CD4-positive, alpha-beta T cell (primary cell): Measurements from ENCODE around the gene CACHD1. TPM values are rescaled to one million over a fixed set of nuclear protein-coding genes. Genes with fewer than 3 reads are reported as not detected.

Experiments used
- ATAC-seq: fragments of 200-7000 bp; cut with Tn5 transposase; one replicate; pipeline ENCODE4 v1.10.0; 2022; ENCODE audit warnings: mild to moderate bottlenecking; ENCODE audit not compliant: poor library complexity
- CTCF ChIA-PET: fragments of 350-600 bp; sonication (Branson Sonifier 250); formaldehyde crosslinking; loops from one replicate; lab custom pipeline; 2021; ENCODE audit warnings: antibody characterized with exemption, inconsistent platforms; lab: Charles Lee
- POLR2A ChIA-PET: fragments of 350-600 bp; sonication (Branson Sonifier 250); formaldehyde crosslinking; loops from one replicate; lab custom pipeline; 2021; ENCODE audit warnings: antibody characterized with exemption, inconsistent platforms; lab: Charles Lee
- DNase-seq, 14 experiments: peaks; one replicate each; pipeline ENCODE4 v3.0.0-alpha.2; 2013 to 2020; ENCODE audit warnings: mixed read lengths in 2 of 14
- H3K27ac ChIP-seq, 2 donors: one replicate each; pipeline versions ENCODE4 v1.5.1 to v1.7.0; 2013; ENCODE audit warnings: low read length in 2 of 2, low read depth in 1 of 2, mild to moderate bottlenecking in 1 of 2
- H3K27me3 ChIP-seq, 2 experiments: 1 replicate in 1 of 2; 2 replicates in 1 of 2; pipeline versions ENCODE4 v1.6.1 to v1.7.0; 2013; ENCODE audit warnings: low read length in 2 of 2, control low read depth in 1 of 2, mild to moderate bottlenecking in 1 of 2, moderate library complexity in 1 of 2; ENCODE audit not compliant: insufficient read depth in 2 of 2, control insufficient read depth in 1 of 2
- H3K36me3 ChIP-seq: one replicate; pipeline ENCODE4 v1.6.1; 2013; ENCODE audit warnings: low read length, control low read depth; ENCODE audit not compliant: insufficient read depth
- H3K4me1 ChIP-seq: one replicate; pipeline ENCODE4 v1.6.1; 2013; ENCODE audit warnings: low read length, control low read depth; ENCODE audit not compliant: insufficient read depth
- H3K4me3 ChIP-seq: one replicate; pipeline ENCODE4 v1.5.1; 2013; ENCODE audit warnings: mild to moderate bottlenecking, low read length, moderate library complexity
- H3K9me3 ChIP-seq, 2 experiments: 1 replicate in 1 of 2; 2 replicates in 1 of 2; pipeline versions ENCODE4 v1.6.1 to v1.7.0; 2013; ENCODE audit warnings: low read length in 2 of 2, mild to moderate bottlenecking in 2 of 2, control low read depth in 1 of 2, moderate library complexity in 1 of 2; ENCODE audit not compliant: control insufficient read depth in 1 of 2, insufficient read depth in 1 of 2
- H3K27ac Mint-ChIP-seq: one replicate; pipeline ENCODE4 v1.8.0; 2020; ENCODE audit warnings: mixed read lengths
- H3K27me3 Mint-ChIP-seq: one replicate; pipeline ENCODE4 v1.8.0; 2021; ENCODE audit warnings: mixed read lengths
- H3K36me3 Mint-ChIP-seq: one replicate; pipeline ENCODE4 v1.8.0; 2021; ENCODE audit warnings: low read depth, mixed read lengths
- H3K4me1 Mint-ChIP-seq: one replicate; pipeline ENCODE4 v1.8.0; 2021; ENCODE audit warnings: low read depth, mixed read lengths
- H3K4me3 Mint-ChIP-seq: one replicate; pipeline ENCODE4 v1.8.0; 2020; ENCODE audit warnings: mild to moderate bottlenecking, mixed read lengths
- H3K9me3 Mint-ChIP-seq: one replicate; pipeline ENCODE4 v1.8.0; 2020; ENCODE audit warnings: mixed read lengths
- intact Hi-C, 2 experiments: fragments of 100-400 bp; cut with DNase I in 1 of 2; cut with micrococcal nuclease in 1 of 2; formaldehyde crosslinking; loops; one replicate each; pipeline versions ENCODE4 v1.15.1 to v1.9.0; 2023 to 2025; cut with DNase I, micrococcal nuclease
- total RNA-seq, 174 experiments: library from RNA in 2 of 174; stranded (reverse) in 2 of 174; gene quantifications; one replicate each; pipeline ENCODE4 v1.2.3 and lab custom pipeline; 2021 to 2026
- TF ChIP-seq, protein P1 (sequence below): fragments of 200-600 bp; IDR thresholded peaks from one replicate; pipeline ENCODE4 v1.8.0; 2022; ENCODE audit warnings: antibody characterized with exemption, mild to moderate bottlenecking

Gene CACHD1
- total RNA-seq, 2 experiments from 2014 or later: 6.2 to 7.1 TPM

DNA sequence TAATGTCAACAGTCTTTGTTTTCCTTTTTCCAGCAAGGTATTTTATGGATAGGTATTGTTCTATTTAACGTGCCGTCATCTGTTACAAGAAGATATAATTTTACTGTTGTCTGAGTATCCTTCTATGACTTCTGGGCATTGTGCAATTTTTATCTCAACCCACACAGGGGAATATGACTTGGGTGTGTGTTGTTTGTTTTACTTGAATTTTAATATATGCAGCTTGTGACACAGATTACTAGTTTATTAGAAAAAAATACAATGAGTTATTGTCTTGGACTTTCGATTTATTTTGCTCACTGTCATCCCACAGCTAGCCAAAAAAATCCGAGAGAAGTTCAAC, 111.9 kb downstream of the CACHD1 start:
- CTCF ChIA-PET: no interaction called here
- no peak overlapping the region for H3K27ac ChIP-seq
- Mint-ChIP-seq H3K4me1 (peaks cover 20% of the 10 kb centered on the region), H3K27me3 (no peaks in the 10 kb centered on the region), H3K4me3 (no peak overlapping the region), H3K9me3 (no peaks in the 10 kb centered on the region), H3K27ac (no peak overlapping the region), H3K36me3 (no peaks in the 10 kb centered on the region)
- no peaks in the 10 kb centered on the region for H3K36me3 ChIP-seq
- no peak for ATAC-seq
- H3K4me3 ChIP-seq: no peak overlapping the region
- no peaks in the 10 kb centered on the region for H3K27me3 ChIP-seq
- H3K9me3 ChIP-seq: no peaks in the 10 kb centered on the region
- H3K4me1 ChIP-seq: no peaks in the 10 kb centered on the region
- TF ChIP-seq, protein P1, sequence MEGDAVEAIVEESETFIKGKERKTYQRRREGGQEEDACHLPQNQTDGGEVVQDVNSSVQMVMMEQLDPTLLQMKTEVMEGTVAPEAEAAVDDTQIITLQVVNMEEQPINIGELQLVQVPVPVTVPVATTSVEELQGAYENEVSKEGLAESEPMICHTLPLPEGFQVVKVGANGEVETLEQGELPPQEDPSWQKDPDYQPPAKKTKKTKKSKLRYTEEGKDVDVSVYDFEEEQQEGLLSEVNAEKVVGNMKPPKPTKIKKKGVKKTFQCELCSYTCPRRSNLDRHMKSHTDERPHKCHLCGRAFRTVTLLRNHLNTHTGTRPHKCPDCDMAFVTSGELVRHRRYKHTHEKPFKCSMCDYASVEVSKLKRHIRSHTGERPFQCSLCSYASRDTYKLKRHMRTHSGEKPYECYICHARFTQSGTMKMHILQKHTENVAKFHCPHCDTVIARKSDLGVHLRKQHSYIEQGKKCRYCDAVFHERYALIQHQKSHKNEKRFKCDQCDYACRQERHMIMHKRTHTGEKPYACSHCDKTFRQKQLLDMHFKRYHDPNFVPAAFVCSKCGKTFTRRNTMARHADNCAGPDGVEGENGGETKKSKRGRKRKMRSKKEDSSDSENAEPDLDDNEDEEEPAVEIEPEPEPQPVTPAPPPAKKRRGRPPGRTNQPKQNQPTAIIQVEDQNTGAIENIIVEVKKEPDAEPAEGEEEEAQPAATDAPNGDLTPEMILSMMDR: no peak
- POLR2A ChIA-PET: no interaction called here
- intact Hi-C loops: loop anchor here in 1 of 2 experiments (10.0 kb wide), 1 partner anchor 107 kb away; the partner anchor contains the start of gene CACHD1
- no peak for DNase-seq

DNA sequence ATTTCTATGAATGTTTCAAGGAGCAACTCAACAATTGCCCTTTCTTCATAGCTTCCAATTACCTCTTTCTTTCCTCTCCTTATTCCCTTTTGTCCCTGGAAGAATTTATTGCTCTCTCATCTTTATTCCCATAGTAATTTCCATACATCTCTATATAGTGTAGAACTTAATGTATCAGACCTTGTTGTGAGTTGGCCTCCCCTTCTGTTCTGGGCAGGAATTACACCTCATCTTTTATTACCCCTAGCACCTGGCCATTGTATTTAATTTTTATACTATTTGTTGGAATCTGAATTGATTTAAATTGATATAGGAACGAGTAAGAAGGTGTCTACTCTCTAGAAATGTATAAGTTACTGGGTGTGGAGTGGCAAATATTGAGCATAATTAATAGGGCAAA, 114.5 kb downstream of the CACHD1 start:
- CTCF ChIA-PET: no interaction called here
- TF ChIP-seq, protein P1: peak; percentile 29
- Mint-ChIP-seq H3K9me3 (no peaks in the 10 kb centered on the region), H3K4me1 (peaks cover 20% of the 10 kb centered on the region), H3K4me3 (no peak overlapping the region), H3K27ac (no peak overlapping the region), H3K36me3 (no peaks in the 10 kb centered on the region), H3K27me3 (no peaks in the 10 kb centered on the region)
- ATAC-seq: no peak
- H3K27ac ChIP-seq: no peak overlapping the region
- POLR2A ChIA-PET: no interaction called here
- intact Hi-C loops: loop anchor here in 1 of 2 experiments (10.0 kb wide), 1 partner anchor 110 kb away; the partner anchor contains the start of gene CACHD1
- H3K4me3 ChIP-seq: no peak overlapping the region
- H3K27me3 ChIP-seq: no peaks in the 10 kb centered on the region
- no peaks in the 10 kb centered on the region for H3K9me3 ChIP-seq
- DNase-seq: peak in 1 of 14 experiments; percentile 4
- H3K36me3 ChIP-seq: no peaks in the 10 kb centered on the region
- H3K4me1 ChIP-seq: no peaks in the 10 kb centered on the region

DNA sequence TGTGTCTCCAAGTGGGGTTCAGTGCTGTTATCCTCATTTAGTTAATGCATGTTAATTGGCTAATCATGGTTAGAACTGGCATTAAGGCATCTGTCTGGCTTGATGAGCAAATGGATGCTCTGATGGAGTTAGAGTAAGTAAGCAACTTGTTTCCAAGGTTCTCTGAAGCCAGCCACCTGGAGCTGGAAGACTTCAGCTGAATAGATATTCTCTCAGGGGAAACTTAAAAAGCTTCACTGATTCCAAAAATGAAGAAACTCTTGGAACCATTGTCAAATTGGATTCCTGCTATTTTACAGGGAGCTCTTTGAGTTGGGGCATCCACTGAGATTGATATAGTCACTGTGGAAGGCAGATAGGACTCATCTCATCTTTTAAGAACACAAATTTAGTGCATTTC, 118.9 kb downstream of the CACHD1 start:
- H3K36me3 ChIP-seq: no peaks in the 10 kb centered on the region
- CTCF ChIA-PET: no interaction called here
- POLR2A ChIA-PET: no interaction called here
- H3K4me1 ChIP-seq: no peaks in the 10 kb centered on the region
- H3K27me3 ChIP-seq: no peaks in the 10 kb centered on the region
- ATAC-seq (no peak), DNase-seq (no peak)
- no peaks in the 10 kb centered on the region for H3K9me3 ChIP-seq
- H3K27me3 Mint-ChIP-seq: no peaks in the 10 kb centered on the region
- H3K4me3 Mint-ChIP-seq: no peak overlapping the region
- H3K4me3 ChIP-seq: no peak overlapping the region
- H3K4me1 Mint-ChIP-seq: peaks cover 15% of the 10 kb centered on the region
- no peak overlapping the region for H3K27ac ChIP-seq
- no peaks in the 10 kb centered on the region for H3K36me3 Mint-ChIP-seq
- TF ChIP-seq, protein P1: no peak
- no peaks in the 10 kb centered on the region for H3K9me3 Mint-ChIP-seq
- intact Hi-C loops: loop anchor here in 1 of 2 experiments (10.0 kb wide), 1 partner anchor 114 kb away; the partner anchor contains the start of gene CACHD1
- no peak overlapping the region for H3K27ac Mint-ChIP-seq
